Bronchial epithelial cell (primary cell): ENCODE measurements around the gene RAB25. TPM values are rescaled to one million over a fixed set of nuclear protein-coding genes. Genes with fewer than 3 reads are reported as not detected.

Experiments
- DNase-seq: peaks from one replicate; pipeline ENCODE4 v3.0.0-alpha.2; 2010; ENCODE audit warnings: low read depth
- FAIRE-seq: peaks from 2 replicates; lab custom pipeline; 2011; peaks lifted over from hg19 to GRCh38; lab: Jason Lieb, UNC
- H3K27me3 ChIP-seq: 2 replicates; pipeline ENCODE4 v1.5.1; 2011; ENCODE audit warnings: low read length; ENCODE audit not compliant: control insufficient read depth, insufficient read depth
- H3K36me3 ChIP-seq: 2 replicates; pipeline ENCODE4 v1.5.1; 2011; ENCODE audit warnings: low read length; ENCODE audit not compliant: control insufficient read depth, insufficient read depth
- H3K4me3 ChIP-seq: 2 replicates; pipeline ENCODE4 v1.5.1; 2011; ENCODE audit warnings: mild to moderate bottlenecking, low read depth, low read length, control low read depth
- total RNA-seq: library from RNA; depleted of rRNA; stranded (reverse); fragments of >200 nt; gene quantifications from 2 replicates; pipeline ENCODE4 v1.2.1, GENCODE V29; 2014
- TF ChIP-seq, protein P1 (sequence below): IDR thresholded peaks from 2 replicates; pipeline ENCODE4 v1.5.1; 2011; ENCODE audit warnings: mild to moderate bottlenecking, moderate library complexity, low read length, control low read depth, inconsistent platforms; ENCODE audit not compliant: insufficient read depth, severe bottlenecking

Gene RAB25
- total RNA-seq, 1 donor from 2014 or later, result 30.3 TPM

DNA sequence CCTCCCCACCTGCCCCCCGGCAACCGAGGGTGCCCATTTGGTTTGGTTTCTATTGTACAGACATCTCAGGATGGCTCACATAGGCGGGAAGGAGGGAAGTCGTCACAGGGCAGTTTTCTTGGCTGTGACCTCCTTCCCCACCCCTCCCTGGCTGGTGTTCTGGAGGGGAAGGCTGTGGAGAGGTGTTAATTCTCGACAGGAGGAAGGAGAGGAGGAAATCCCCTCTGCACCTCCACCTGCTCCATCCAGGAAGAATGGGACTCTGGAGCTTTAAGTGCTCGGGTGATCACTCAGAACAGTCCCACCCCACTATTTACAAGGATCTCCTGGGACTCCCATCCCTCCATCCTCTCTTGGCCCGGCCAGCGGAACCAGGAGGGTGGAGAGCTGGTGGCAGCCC, 13.7 kb downstream of the RAB25 start:
- FAIRE-seq, result no peak
- TF ChIP-seq, protein P1, sequence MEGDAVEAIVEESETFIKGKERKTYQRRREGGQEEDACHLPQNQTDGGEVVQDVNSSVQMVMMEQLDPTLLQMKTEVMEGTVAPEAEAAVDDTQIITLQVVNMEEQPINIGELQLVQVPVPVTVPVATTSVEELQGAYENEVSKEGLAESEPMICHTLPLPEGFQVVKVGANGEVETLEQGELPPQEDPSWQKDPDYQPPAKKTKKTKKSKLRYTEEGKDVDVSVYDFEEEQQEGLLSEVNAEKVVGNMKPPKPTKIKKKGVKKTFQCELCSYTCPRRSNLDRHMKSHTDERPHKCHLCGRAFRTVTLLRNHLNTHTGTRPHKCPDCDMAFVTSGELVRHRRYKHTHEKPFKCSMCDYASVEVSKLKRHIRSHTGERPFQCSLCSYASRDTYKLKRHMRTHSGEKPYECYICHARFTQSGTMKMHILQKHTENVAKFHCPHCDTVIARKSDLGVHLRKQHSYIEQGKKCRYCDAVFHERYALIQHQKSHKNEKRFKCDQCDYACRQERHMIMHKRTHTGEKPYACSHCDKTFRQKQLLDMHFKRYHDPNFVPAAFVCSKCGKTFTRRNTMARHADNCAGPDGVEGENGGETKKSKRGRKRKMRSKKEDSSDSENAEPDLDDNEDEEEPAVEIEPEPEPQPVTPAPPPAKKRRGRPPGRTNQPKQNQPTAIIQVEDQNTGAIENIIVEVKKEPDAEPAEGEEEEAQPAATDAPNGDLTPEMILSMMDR, result no peak
- no peak overlapping the region for H3K4me3 ChIP-seq
- H3K27me3 ChIP-seq, result no peaks in the 10 kb centered on the region
- H3K36me3 ChIP-seq, result peaks cover 6% of the 10 kb centered on the region
- no peak for DNase-seq

DNA sequence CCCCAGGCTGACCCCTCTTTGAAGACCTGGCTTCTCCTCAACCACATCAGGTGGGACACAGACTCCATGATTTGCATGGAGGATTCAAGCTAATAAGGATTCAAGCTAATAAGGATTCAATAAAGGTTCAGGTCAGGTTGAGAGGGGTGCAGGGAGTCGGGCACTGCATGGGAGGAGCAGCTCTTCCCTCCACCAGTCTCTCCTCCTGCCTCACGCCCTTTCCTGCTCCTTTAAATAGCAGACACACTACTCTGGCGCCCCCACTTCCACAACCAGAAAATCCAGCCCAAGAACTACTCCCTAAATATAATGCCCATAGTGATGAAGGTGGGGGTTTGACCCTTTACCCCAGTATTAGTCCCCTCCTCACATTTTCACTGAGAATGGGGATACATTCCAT, 14.2 kb downstream of the RAB25 start:
- peaks cover 1% of the 10 kb centered on the region for H3K36me3 ChIP-seq
- no peak for FAIRE-seq
- no peak overlapping the region for H3K4me3 ChIP-seq
- DNase-seq, result no peak
- no peaks in the 10 kb centered on the region for H3K27me3 ChIP-seq
- TF ChIP-seq, protein P1, result no peak

DNA sequence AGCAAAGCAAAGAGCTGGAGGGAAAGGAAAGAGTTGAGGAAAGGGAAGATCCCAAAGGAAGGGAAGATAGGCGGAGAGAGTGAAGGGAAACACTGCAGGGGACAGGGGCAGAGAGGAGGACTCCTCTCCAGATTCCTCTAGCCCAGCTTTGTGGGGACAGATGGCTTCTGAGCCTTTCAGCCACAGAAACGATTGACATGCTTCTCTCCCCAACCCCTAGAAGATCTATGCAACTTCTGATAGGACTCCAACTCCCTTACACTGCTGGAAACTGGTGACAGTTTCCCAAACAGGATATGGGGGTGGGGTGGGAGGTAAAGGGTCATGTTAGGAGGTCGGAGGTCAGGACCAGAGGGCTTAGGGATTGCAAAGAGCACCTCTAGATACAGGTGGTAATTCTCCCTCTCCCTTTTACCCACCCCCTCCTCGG, 14.8 kb downstream of the RAB25 start:
- Histone ChIP-seq H3K4me3 (no peak overlapping the region), H3K36me3 (peaks cover 1% of the 10 kb centered on the region), H3K27me3 (no peaks in the 10 kb centered on the region)
- no peak for DNase-seq
- TF ChIP-seq, protein P1, result no peak
- no peak for FAIRE-seq

DNA sequence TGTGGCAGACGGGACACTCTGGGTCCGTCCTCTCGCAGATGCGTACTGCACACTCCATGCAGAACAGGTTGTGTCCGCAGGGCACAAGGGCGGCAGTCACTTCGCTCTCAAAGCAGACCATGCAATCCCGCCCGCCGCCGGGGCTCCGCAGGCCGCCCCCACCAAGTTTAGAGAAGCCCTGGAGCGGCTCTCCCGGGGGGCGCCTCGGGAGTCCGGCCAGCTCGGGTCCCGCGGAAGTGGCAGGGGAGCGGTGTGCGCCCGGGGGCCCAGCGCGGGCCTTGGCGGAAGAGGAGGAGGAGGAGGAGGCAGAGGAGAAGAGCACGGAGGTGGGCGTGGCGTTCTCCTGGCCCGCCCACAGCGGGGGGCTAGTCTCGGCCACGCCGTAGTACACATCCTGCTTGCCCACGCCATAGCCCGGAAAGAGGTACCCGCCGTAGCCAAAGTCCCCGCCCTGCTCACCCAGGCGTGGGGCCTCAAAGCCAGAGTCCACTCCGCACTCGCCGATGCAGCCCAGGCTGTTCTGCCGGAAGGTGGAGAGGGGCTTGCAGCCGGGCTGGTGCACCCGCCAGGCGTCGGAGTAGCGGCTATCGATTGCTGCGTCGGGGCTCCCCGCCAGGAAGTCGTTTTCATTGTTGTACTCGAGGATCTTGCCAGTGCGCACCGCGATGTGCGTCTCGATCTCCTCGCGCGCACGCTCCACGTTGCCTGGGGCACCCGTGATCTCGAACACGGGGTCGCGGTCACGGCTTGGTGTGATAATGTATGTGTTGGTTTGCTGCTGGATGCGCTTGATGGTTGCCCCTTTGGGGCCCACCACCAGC, 15.9 kb downstream of the RAB25 start:
- no peak overlapping the region for H3K4me3 ChIP-seq

DNA sequence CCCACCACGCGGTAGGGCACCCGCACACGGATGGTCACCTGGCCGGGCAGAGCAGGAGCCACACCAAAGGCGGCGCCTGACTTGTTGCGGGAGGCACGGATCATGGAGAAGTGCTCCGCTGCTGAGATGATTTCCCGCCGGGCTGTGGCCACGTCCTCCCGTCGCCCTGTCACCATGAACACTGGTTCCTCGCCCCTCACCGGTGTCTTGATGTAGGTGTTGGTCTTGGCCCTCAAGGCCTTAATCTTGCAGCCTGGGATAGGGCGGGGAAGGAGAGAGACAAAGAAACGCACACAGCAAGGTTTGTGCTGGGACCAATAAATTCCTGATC, 16.4 kb downstream of the RAB25 start:
- Histone ChIP-seq H3K4me3 (no peak overlapping the region), H3K27me3 (no peaks in the 10 kb centered on the region), H3K36me3 (no peaks in the 10 kb centered on the region)
- TF ChIP-seq, protein P1, result no peak
- FAIRE-seq, result no peak
- no peak for DNase-seq

More for the DNA sequence above, 15.9 kb downstream of the RAB25 start:
- H3K27me3 ChIP-seq, result no peaks in the 10 kb centered on the region
- FAIRE-seq (no peak), DNase-seq (no peak)
- H3K36me3 ChIP-seq, result no peaks in the 10 kb centered on the region
- TF ChIP-seq, protein P1, result no peak
